Stomach (tissue), 4 donors: ENCODE results near the gene PARP2.

Experiments used
- POLR2A ChIP-seq, 4 donors: fragments of 450-650 bp; IDR thresholded peaks; one replicate each; pipeline ENCODE4 v1.6.1; 2016; ENCODE audit warnings: antibody characterized with exemption in 4 of 4, control low read depth in 2 of 4, mild to moderate bottlenecking in 1 of 4, moderate library complexity in 1 of 4
- POLR2AphosphoS5 ChIP-seq, 3 donors: sonication (generic); formaldehyde crosslinking; IDR thresholded peaks; one replicate each; pipeline ENCODE4 v1.6.1; 2016; ENCODE audit warnings: antibody characterized with exemption in 3 of 3
- TF ChIP-seq, protein P1 (sequence below), 7 experiments: fragments of 450-650 bp in 4 of 7; fragments of 200-600 bp in 3 of 7; sonication (generic) in 3 of 7; IDR thresholded peaks; one replicate each; pipeline ENCODE4 v1.5.1; 2016 to 2019; ENCODE audit warnings: antibody characterized with exemption in 7 of 7, control low read depth in 2 of 7, mild to moderate bottlenecking in 1 of 7

- TF ChIP-seq, protein P1, sequence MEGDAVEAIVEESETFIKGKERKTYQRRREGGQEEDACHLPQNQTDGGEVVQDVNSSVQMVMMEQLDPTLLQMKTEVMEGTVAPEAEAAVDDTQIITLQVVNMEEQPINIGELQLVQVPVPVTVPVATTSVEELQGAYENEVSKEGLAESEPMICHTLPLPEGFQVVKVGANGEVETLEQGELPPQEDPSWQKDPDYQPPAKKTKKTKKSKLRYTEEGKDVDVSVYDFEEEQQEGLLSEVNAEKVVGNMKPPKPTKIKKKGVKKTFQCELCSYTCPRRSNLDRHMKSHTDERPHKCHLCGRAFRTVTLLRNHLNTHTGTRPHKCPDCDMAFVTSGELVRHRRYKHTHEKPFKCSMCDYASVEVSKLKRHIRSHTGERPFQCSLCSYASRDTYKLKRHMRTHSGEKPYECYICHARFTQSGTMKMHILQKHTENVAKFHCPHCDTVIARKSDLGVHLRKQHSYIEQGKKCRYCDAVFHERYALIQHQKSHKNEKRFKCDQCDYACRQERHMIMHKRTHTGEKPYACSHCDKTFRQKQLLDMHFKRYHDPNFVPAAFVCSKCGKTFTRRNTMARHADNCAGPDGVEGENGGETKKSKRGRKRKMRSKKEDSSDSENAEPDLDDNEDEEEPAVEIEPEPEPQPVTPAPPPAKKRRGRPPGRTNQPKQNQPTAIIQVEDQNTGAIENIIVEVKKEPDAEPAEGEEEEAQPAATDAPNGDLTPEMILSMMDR (IDR thresholded peaks at IDR 0.05): no peak
- TF ChIP-seq POLR2A (IDR thresholded peaks at IDR 0.05) (no peak), POLR2AphosphoS5 (IDR thresholded peaks at IDR 0.05) (no peak)
Measured at GRCh38 chr14:20334017-20334416, 9.4 kb upstream of the PARP2 start.
